ENCODE data around the gene MYPOP. TPM values are rescaled to one million over a fixed set of nuclear protein-coding genes. Genes with fewer than 3 reads are reported as not detected.

The MYPOP gene
- total RNA-seq, 1 experiment from 2014 or later: 13.6 TPM

- Histone ChIP-seq H3K4me3 (peak overlapping the region; percentile 75), H3F3A (ENCODE audit: insufficient read depth, low read depth) (peaks cover 39% of the 10 kb centered on the region), H4K20me1 (ENCODE audit: insufficient read depth) (peaks cover 32% of the 10 kb centered on the region), H3K36me3 (ENCODE audit: low read depth) (no peaks in the 10 kb centered on the region), H3K27ac (peak overlapping the region; percentile 62), H3K4me1 (replicated peaks; ENCODE audit: insufficient read depth) (peaks cover 18% of the 10 kb centered on the region), H3K4me2 (peak overlapping the region; percentile 80), H3K9me3 (ENCODE audit: insufficient read depth, low read depth) (no peaks in the 10 kb centered on the region), H2AFZ (peak overlapping the region; percentile 92), H3K27me3 (ENCODE audit: insufficient read depth, low read depth) (no peaks in the 10 kb centered on the region), H3K9me2 (ENCODE audit: insufficient read depth) (no peaks in the 10 kb centered on the region), H3K79me2 (ENCODE audit: low read depth) (peaks cover 23% of the 10 kb centered on the region)
- CTCF ChIA-PET: interaction anchor here (0.6 kb wide), 3 partner anchors 65 to 358 kb away, joined by 3 to 12 read pairs (median 5); partner anchors contain the start of gene FBXO46
- DNase-seq: peak; percentile 85 to 89
- no TSS peak for BruUV-seq (replicated peaks)
- POLR2A ChIA-PET (ENCODE audit: unreplicated experiment): interaction anchor here (0.6 to 1.0 kb wide), 2 partner anchors 70 to 169 kb away, joined by 4 to 7 read pairs; no protein-coding TSS in a partner anchor
- intact Hi-C loops (cut with micrococcal nuclease; ENCODE audit: unreplicated experiment): loop anchor here (1.0 kb wide), 2 partner anchors 23 to 109 kb away; partner anchors contain the start of genes CCDC61 and SYMPK
- no peak for TF ChIP-seq EZH2 (IDR thresholded peaks at IDR 0.05; ENCODE audit: low read depth)
- 0 out of 2 replicates have a peak, but pooled peaks have one; percentile 2 for TF ChIP-seq CTCF (conservative IDR thresholded peaks at IDR 0.05)
Measured at GRCh38 chr19:45886427-45887199, 15.8 kb downstream of the MYPOP start.

GRCh38 chr19:45885556-45886426 lies 16.6 kb downstream of the MYPOP start, which contains the start of gene IRF2BP1:
TSS of gene IRF2BP1 (minus strand) at chr19:45886141. CDS start at chr19:45885774, 367 bp downstream.
- H3K4me2 ChIP-seq: peak within 1 kb of the TSS; percentile 80
- H3K4me3 ChIP-seq: peak within 1 kb of the TSS; percentile 75
- no peaks in the 10 kb centered on the region for H3K27me3 ChIP-seq (ENCODE audit: insufficient read depth, low read depth)
- peaks cover 23% of the 10 kb centered on the region for H3K79me2 ChIP-seq (ENCODE audit: low read depth)
- H3K27ac ChIP-seq: peak within 1 kb of the TSS; percentile 62
- no TSS peak for BruUV-seq (replicated peaks)
- peak within 1 kb of the TSS; percentile 92 for H2AFZ ChIP-seq
- intact Hi-C loops (cut with micrococcal nuclease; ENCODE audit: unreplicated experiment): loop anchor here (1.0 kb wide), 2 partner anchors 22 to 110 kb away; partner anchors contain the start of genes CCDC61 and SYMPK
- no peaks in the 10 kb centered on the region for H3K9me3 ChIP-seq (ENCODE audit: insufficient read depth, low read depth)
- peaks cover 32% of the 10 kb centered on the region for H4K20me1 ChIP-seq (ENCODE audit: insufficient read depth)
- no peaks in the 10 kb centered on the region for H3K9me2 ChIP-seq (ENCODE audit: insufficient read depth)
- POLR2A ChIA-PET (ENCODE audit: unreplicated experiment): interaction anchor here (0.6 to 1.0 kb wide), 2 partner anchors 69 to 169 kb away, joined by 4 to 7 read pairs; no protein-coding TSS in a partner anchor
- no peak for TF ChIP-seq CTCF (conservative IDR thresholded peaks at IDR 0.05)
- TF ChIP-seq EZH2 (IDR thresholded peaks at IDR 0.05; ENCODE audit: low read depth): no peak
- peaks cover 18% of the 10 kb centered on the region for H3K4me1 ChIP-seq (replicated peaks; ENCODE audit: insufficient read depth)
- DNase-seq: peak; percentile 88 to 89
- H3K36me3 ChIP-seq (ENCODE audit: low read depth): no peaks in the 10 kb centered on the region
- H3F3A ChIP-seq (ENCODE audit: insufficient read depth, low read depth): peaks cover 44% of the 10 kb centered on the region
- CTCF ChIA-PET: interaction anchor here (0.6 kb wide), 3 partner anchors 66 to 357 kb away, joined by 3 to 12 read pairs (median 5); partner anchors contain the start of gene FBXO46
